Astrocyte of the cerebellum (primary cell): ENCODE results near the gene ACACB.

Experiments
- DNase-seq: peaks from one replicate; pipeline ENCODE4 v3.0.0-alpha.2; 2011; ENCODE audit warnings: low read depth
- H3K4me3 ChIP-seq: 2 replicates; pipeline ENCODE4 v1.5.1; 2011; ENCODE audit warnings: mild to moderate bottlenecking, low read depth, low read length, moderate library complexity
- CTCF ChIP-seq: IDR thresholded peaks from 2 replicates; pipeline ENCODE4 v1.5.1; 2012; ENCODE audit warnings: low read length, low read depth, moderate library complexity, mild to moderate bottlenecking; ENCODE audit errors: missing control alignments
- in situ Hi-C: cut with HindIII; loops from 2 replicates; pipeline ENCODE4 v1.10.0; 2017; ENCODE audit warnings: low sequenced_read_pairs

ACACB gene

GRCh38 chr12:109281452-109281851 is 165.1 kb downstream of the ACACB start:
- in situ Hi-C loops: no loop called here
- TF ChIP-seq CTCF: no peak
- no peak overlapping the region for H3K4me3 ChIP-seq
- DNase-seq: no peak

GRCh38 chr12:109284392-109284791 is 168.0 kb downstream of the ACACB start:
- in situ Hi-C loops: no loop called here
- no peak overlapping the region for H3K4me3 ChIP-seq
- TF ChIP-seq CTCF: no peak
- DNase-seq: no peak

GRCh38 chr12:109286252-109286651 is 169.9 kb downstream of the ACACB start:
- in situ Hi-C loops: no loop called here
- no peak for TF ChIP-seq CTCF
- H3K4me3 ChIP-seq: no peak overlapping the region
- DNase-seq: no peak

- no peak for DNase-seq
- in situ Hi-C loops: no loop called here
- H3K4me3 ChIP-seq: no peak overlapping the region
- TF ChIP-seq CTCF: no peak
These were observed 170.3 kb downstream of the ACACB start for GRCh38 chr12:109286652-109287051.

- in situ Hi-C loops: no loop called here
- no peak for DNase-seq
- TF ChIP-seq CTCF: no peak
- H3K4me3 ChIP-seq: no peak overlapping the region
These were observed 170.8 kb downstream of the ACACB start for GRCh38 chr12:109287181-109287580.

GRCh38 chr12:109287811-109288469 is 171.6 kb downstream of the ACACB start:
- in situ Hi-C loops: no loop called here
- H3K4me3 ChIP-seq: no peak overlapping the region
- TF ChIP-seq CTCF: no peak
- DNase-seq: no peak
